Measurements from ENCODE around the gene GAL3ST2.
"Not testable (repeated sequence)": the region's sequence is repeated elsewhere in the genome, so short reads cannot be mapped to it uniquely, and the experiment has no call there.

The GAL3ST2 gene

DNA sequence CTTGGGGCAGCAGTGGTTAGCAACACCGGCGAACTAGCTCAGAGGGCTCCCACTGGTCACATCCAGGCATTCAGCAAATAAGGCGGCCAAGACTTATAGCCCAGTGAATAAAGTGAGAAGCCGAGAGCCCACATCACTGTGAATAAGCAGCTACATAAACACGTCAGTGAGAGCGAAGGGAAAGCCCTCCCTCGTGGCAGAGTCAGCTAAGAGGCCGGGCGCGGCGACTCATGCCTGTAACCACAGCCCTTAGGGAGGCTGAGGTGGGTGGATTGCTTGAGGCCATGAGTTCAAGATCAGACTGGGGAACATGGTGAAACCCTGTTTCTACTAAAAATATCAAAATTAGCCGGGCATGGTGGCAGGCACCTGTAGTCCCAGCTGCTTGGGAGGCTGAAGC, 37.0 kb upstream of the GAL3ST2 start:
- Histone ChIP-seq H3K9ac (ENCODE audit: low read length) (no peak overlapping the region), H3K14ac (ENCODE audit: low read length in 2 of 2) (no peak overlapping the region), H2BK15ac (ENCODE audit: low read depth, poor library complexity, severe bottlenecking) (no peak overlapping the region), H4K91ac (ENCODE audit: low read length) (no peak overlapping the region), H3K9me3 (ENCODE audit: control insufficient read depth, low read length) (no peaks in the 10 kb centered on the region), H3K23ac (ENCODE audit: low read length in 2 of 2) (no peak overlapping the region), H4K8ac (ENCODE audit: low read length) (no peak overlapping the region), H2AK5ac (ENCODE audit: low read length, severe bottlenecking) (no peak overlapping the region), H2BK12ac (ENCODE audit: low read length in 2 of 2) (no peak overlapping the region), H3K27ac (ENCODE audit: low read length, poor library complexity, severe bottlenecking) (no peak overlapping the region), H2BK120ac (ENCODE audit: low read depth, low read length) (no peak overlapping the region), H3K4me1 (ENCODE audit: control insufficient read depth, insufficient read depth, low read depth, low read length) (peaks cover 22% of the 10 kb centered on the region), H2BK5ac (ENCODE audit: low read depth, low read length, poor library complexity, severe bottlenecking) (no peak overlapping the region), H2AFZ (ENCODE audit: low read depth, low read length) (no peak overlapping the region), H3K4ac (ENCODE audit: low read depth in 1 of 2, low read length in 2 of 2) (no peak overlapping the region), H3K79me1 (replicated peaks; ENCODE audit: low read length, poor library complexity, severe bottlenecking) (peaks cover 45% of the 10 kb centered on the region), H3K36me3 (ENCODE audit: control insufficient read depth in 1 of 2, insufficient read depth in 2 of 2, low read depth in 1 of 2, low read length in 2 of 2) (peaks cover 34 to 42% of the 10 kb centered on the region in 2 experiments), H3K18ac (ENCODE audit: low read depth in 1 of 2, low read length in 2 of 2) (no peak overlapping the region), H3K4me3 (ENCODE audit: insufficient read depth in 1 of 2, low read depth in 1 of 2, low read length in 2 of 2) (no peak overlapping the region), H3K4me2 (ENCODE audit: low read length, poor library complexity, severe bottlenecking) (no peak overlapping the region), H3K27me3 (ENCODE audit: control insufficient read depth in 1 of 2, insufficient read depth in 1 of 2, low read length in 2 of 2) (no peaks in the 10 kb centered on the region)
- peak; percentile 38 for DNase-seq
- WGBS, result 81% methylated on average over 12 of the region's 12 CpGs

DNA sequence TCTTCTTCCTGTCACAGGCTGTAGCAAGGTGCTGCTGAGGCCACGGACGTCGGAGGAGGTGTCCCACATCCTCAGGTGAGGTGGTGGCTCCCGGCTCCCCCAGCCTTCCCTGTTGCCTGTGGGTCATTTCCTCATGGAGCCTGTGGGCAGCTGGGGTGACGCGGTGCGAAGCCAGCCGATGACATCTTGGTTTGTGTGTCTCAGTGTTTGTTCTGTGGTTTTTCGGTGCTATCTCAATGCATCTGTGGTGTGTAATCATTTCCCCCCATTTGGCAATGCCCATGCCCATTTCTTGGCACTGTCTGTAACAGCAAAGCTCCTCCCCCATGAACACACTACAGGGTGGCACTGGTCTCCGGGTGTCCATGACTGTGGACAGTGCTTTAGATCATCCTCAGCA, 35.6 kb upstream of the GAL3ST2 start:
- H2AK5ac ChIP-seq (ENCODE audit: low read length, severe bottlenecking), result no peak overlapping the region
- H3K79me1 ChIP-seq (replicated peaks; ENCODE audit: low read length, poor library complexity, severe bottlenecking), result peaks cover 45% of the 10 kb centered on the region
- no peak overlapping the region for H2AFZ ChIP-seq (ENCODE audit: low read depth, low read length)
- H2BK12ac ChIP-seq (ENCODE audit: low read length in 2 of 2), result no peak overlapping the region
- no peaks in the 10 kb centered on the region for H3K9me3 ChIP-seq (ENCODE audit: control insufficient read depth, low read length)
- H3K4me1 ChIP-seq (ENCODE audit: control insufficient read depth, insufficient read depth, low read depth, low read length), result peaks cover 15% of the 10 kb centered on the region
- DNase-seq, result no peak
- peaks cover 48 to 53% of the 10 kb centered on the region in 2 experiments for H3K36me3 ChIP-seq (ENCODE audit: control insufficient read depth in 1 of 2, insufficient read depth in 2 of 2, low read depth in 1 of 2, low read length in 2 of 2)
- no peak overlapping the region for H2BK5ac ChIP-seq (ENCODE audit: low read depth, low read length, poor library complexity, severe bottlenecking)
- WGBS, result 97% methylated on average over 9 of the region's 10 CpGs
- H3K23ac ChIP-seq (ENCODE audit: low read length in 2 of 2), result no peak overlapping the region
- no peak overlapping the region for H2BK120ac ChIP-seq (ENCODE audit: low read depth, low read length)
- H4K8ac ChIP-seq (ENCODE audit: low read length), result no peak overlapping the region
- H3K4ac ChIP-seq (ENCODE audit: low read depth in 1 of 2, low read length in 2 of 2), result no peak overlapping the region
- H3K9ac ChIP-seq (ENCODE audit: low read length), result no peak overlapping the region
- H3K27me3 ChIP-seq (ENCODE audit: control insufficient read depth in 1 of 2, insufficient read depth in 1 of 2, low read length in 2 of 2), result no peaks in the 10 kb centered on the region
- no peak overlapping the region for H3K14ac ChIP-seq (ENCODE audit: low read length in 2 of 2)
- no peak overlapping the region for H4K91ac ChIP-seq (ENCODE audit: low read length)
- H2BK15ac ChIP-seq (ENCODE audit: low read depth, poor library complexity, severe bottlenecking), result no peak overlapping the region
- no peak overlapping the region for H3K4me3 ChIP-seq (ENCODE audit: insufficient read depth in 1 of 2, low read depth in 1 of 2, low read length in 2 of 2)
- H3K18ac ChIP-seq (ENCODE audit: low read depth in 1 of 2, low read length in 2 of 2), result no peak overlapping the region
- H3K4me2 ChIP-seq (ENCODE audit: low read length, poor library complexity, severe bottlenecking), result no peak overlapping the region
- no peak overlapping the region for H3K27ac ChIP-seq (ENCODE audit: low read length, poor library complexity, severe bottlenecking)

DNA sequence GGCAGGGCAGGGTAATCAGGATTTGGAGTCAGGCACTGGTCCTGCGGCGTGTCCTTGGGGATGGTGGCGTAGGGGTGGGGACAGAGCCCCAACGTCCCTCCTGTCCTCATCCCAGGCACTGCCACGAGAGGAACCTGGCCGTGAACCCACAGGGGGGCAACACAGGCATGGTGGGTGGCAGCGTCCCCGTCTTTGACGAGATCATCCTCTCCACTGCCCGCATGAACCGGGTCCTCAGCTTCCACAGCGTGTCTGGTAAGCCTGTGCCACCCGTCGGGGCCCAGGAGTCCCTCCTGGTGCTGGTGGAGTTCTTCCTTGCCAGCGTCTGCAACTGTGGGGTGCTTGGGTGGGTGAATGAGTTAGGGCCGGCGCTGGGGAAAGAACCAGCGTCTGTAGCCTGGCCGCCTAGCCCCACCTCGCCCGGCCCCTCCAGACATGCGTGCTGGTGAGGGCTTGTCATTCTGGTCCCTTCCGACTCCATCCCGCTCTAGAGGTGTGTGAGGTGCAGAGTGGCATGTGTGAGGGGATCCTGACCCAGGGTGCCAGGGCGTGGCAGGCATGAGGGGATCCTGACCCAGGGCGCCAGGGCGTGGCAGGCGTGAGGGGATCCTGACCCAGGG, 34.2 kb upstream of the GAL3ST2 start:
- Histone ChIP-seq H2BK5ac (ENCODE audit: low read depth, low read length, poor library complexity, severe bottlenecking) (no peak overlapping the region), H3K23ac (ENCODE audit: low read length in 2 of 2) (peak overlapping the region in 1 of 2 experiments; percentile 62), H2BK12ac (ENCODE audit: low read length in 2 of 2) (no peak overlapping the region), H2BK120ac (ENCODE audit: low read depth, low read length) (no peak overlapping the region), H3K27ac (ENCODE audit: low read length, poor library complexity, severe bottlenecking) (no peak overlapping the region), H3K4me2 (ENCODE audit: low read length, poor library complexity, severe bottlenecking) (no peak overlapping the region), H2AFZ (ENCODE audit: low read depth, low read length) (no peak overlapping the region), H2BK15ac (ENCODE audit: low read depth, poor library complexity, severe bottlenecking) (no peak overlapping the region), H3K79me1 (replicated peaks; ENCODE audit: low read length, poor library complexity, severe bottlenecking) (peaks cover 45% of the 10 kb centered on the region), H3K9ac (ENCODE audit: low read length) (no peak overlapping the region), H4K8ac (ENCODE audit: low read length) (no peak overlapping the region), H3K27me3 (ENCODE audit: control insufficient read depth in 1 of 2, insufficient read depth in 1 of 2, low read length in 2 of 2) (no peaks in the 10 kb centered on the region), H3K4me1 (ENCODE audit: control insufficient read depth, insufficient read depth, low read depth, low read length) (peaks cover 14% of the 10 kb centered on the region), H3K36me3 (ENCODE audit: control insufficient read depth in 1 of 2, insufficient read depth in 2 of 2, low read depth in 1 of 2, low read length in 2 of 2) (peaks cover 52 to 53% of the 10 kb centered on the region in 2 experiments), H3K9me3 (ENCODE audit: control insufficient read depth, low read length) (no peaks in the 10 kb centered on the region), H3K4me3 (ENCODE audit: insufficient read depth in 1 of 2, low read depth in 1 of 2, low read length in 2 of 2) (no peak overlapping the region), H2AK5ac (ENCODE audit: low read length, severe bottlenecking) (no peak overlapping the region), H4K91ac (ENCODE audit: low read length) (no peak overlapping the region), H3K18ac (ENCODE audit: low read depth in 1 of 2, low read length in 2 of 2) (no peak overlapping the region), H3K14ac (ENCODE audit: low read length in 2 of 2) (no peak overlapping the region), H3K4ac (ENCODE audit: low read depth in 1 of 2, low read length in 2 of 2) (no peak overlapping the region)
- WGBS, result 98% methylated on average over 25 of the region's 28 CpGs
- DNase-seq, result no peak

DNA sequence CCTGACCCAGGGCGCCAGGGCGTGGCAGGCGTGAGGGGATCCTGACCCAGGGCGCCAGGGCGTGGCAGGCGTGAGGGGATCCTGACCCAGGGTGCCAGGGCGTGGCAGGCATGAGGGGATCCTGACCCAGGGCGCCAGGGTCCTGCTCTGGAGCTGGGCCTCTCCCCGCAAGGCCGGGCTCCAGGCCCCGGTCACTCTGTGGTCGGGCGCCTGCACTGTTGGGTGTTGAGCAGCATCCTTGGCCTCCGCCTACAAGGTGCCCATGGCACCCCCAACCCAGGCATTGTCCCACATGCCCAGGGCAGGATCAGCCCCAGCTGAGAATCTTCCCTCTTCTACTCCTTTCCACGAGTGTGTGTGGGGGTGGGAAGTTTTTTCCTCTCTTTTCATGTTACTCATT, 33.6 kb upstream of the GAL3ST2 start:
- DNase-seq; H3K27me3 ChIP-seq (ENCODE audit: control insufficient read depth in 1 of 2, insufficient read depth in 1 of 2, low read length in 2 of 2); H3K4me2 ChIP-seq (ENCODE audit: low read length, poor library complexity, severe bottlenecking); H3K18ac ChIP-seq (ENCODE audit: low read depth in 1 of 2, low read length in 2 of 2); H3K9me3 ChIP-seq (ENCODE audit: control insufficient read depth, low read length); H2AK5ac ChIP-seq (ENCODE audit: low read length, severe bottlenecking); H2BK120ac ChIP-seq (ENCODE audit: low read depth, low read length); H2BK12ac ChIP-seq (ENCODE audit: low read length in 2 of 2); H3K4ac ChIP-seq (ENCODE audit: low read depth in 1 of 2, low read length in 2 of 2); H3K27ac ChIP-seq (ENCODE audit: low read length, poor library complexity, severe bottlenecking); H3K14ac ChIP-seq (ENCODE audit: low read length in 2 of 2); H4K91ac ChIP-seq (ENCODE audit: low read length); H3K4me3 ChIP-seq (ENCODE audit: insufficient read depth in 1 of 2, low read depth in 1 of 2, low read length in 2 of 2); H2BK5ac ChIP-seq (ENCODE audit: low read depth, low read length, poor library complexity, severe bottlenecking); H3K23ac ChIP-seq (ENCODE audit: low read length in 2 of 2); H4K8ac ChIP-seq (ENCODE audit: low read length); H2AFZ ChIP-seq (ENCODE audit: low read depth, low read length); H3K9ac ChIP-seq (ENCODE audit: low read length); H2BK15ac ChIP-seq (ENCODE audit: low read depth, poor library complexity, severe bottlenecking): not testable (repeated sequence)
- Histone ChIP-seq H3K4me1 (ENCODE audit: control insufficient read depth, insufficient read depth, low read depth, low read length) (peaks cover 12% of the 10 kb centered on the region), H3K79me1 (replicated peaks; ENCODE audit: low read length, poor library complexity, severe bottlenecking) (peaks cover 44% of the 10 kb centered on the region), H3K36me3 (ENCODE audit: control insufficient read depth in 1 of 2, insufficient read depth in 2 of 2, low read depth in 1 of 2, low read length in 2 of 2) (peaks cover 52 to 56% of the 10 kb centered on the region in 2 experiments)
- 99% methylated on average over 12 of the region's 15 CpGs for WGBS
